ENCODE data around the gene ANKRD27. TPM values are rescaled to one million over a fixed set of nuclear protein-coding genes. Genes with fewer than 3 reads are reported as not detected.
"Not testable (repeated sequence)": the region's sequence is repeated elsewhere in the genome, so short reads cannot be mapped to it uniquely, and the experiment has no call there.

ANKRD27 gene
- polyA plus RNA-seq, 1 of the 3 experiments (the other 2 are of a cell fraction): 16.5 TPM

DNA sequence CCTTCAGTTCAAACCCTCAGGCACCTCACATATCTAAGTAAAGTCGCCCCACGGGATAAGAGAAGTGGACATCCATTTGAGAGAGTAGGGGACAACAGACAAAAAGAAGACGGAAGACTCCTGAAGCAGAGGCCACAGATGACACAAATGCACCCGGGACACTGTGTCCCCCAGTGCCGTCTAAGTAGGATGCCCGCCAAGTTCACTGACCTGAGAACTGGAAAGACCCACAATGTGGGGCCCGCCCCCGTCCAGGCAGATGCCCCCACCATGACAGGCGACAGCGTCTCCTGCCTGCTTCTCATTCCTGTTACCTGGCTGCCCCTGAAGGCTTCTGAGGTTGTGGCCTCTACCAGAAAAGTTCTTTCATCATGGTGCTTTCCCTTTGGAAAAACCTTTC lies 16.9 kb downstream of the ANKRD27 start (continued):
- TF ChIP-seq, protein P1, sequence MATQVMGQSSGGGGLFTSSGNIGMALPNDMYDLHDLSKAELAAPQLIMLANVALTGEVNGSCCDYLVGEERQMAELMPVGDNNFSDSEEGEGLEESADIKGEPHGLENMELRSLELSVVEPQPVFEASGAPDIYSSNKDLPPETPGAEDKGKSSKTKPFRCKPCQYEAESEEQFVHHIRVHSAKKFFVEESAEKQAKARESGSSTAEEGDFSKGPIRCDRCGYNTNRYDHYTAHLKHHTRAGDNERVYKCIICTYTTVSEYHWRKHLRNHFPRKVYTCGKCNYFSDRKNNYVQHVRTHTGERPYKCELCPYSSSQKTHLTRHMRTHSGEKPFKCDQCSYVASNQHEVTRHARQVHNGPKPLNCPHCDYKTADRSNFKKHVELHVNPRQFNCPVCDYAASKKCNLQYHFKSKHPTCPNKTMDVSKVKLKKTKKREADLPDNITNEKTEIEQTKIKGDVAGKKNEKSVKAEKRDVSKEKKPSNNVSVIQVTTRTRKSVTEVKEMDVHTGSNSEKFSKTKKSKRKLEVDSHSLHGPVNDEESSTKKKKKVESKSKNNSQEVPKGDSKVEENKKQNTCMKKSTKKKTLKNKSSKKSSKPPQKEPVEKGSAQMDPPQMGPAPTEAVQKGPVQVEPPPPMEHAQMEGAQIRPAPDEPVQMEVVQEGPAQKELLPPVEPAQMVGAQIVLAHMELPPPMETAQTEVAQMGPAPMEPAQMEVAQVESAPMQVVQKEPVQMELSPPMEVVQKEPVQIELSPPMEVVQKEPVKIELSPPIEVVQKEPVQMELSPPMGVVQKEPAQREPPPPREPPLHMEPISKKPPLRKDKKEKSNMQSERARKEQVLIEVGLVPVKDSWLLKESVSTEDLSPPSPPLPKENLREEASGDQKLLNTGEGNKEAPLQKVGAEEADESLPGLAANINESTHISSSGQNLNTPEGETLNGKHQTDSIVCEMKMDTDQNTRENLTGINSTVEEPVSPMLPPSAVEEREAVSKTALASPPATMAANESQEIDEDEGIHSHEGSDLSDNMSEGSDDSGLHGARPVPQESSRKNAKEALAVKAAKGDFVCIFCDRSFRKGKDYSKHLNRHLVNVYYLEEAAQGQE (IDR thresholded peaks at IDR 0.05; ENCODE audit: low read depth, low read length): no peak
- no peak for TF ChIP-seq JUND (IDR thresholded peaks at IDR 0.05)
- TF ChIP-seq NFIC (IDR thresholded peaks at IDR 0.05; ENCODE audit: borderline replicate concordance): no peak
- TF ChIP-seq, protein P2, sequence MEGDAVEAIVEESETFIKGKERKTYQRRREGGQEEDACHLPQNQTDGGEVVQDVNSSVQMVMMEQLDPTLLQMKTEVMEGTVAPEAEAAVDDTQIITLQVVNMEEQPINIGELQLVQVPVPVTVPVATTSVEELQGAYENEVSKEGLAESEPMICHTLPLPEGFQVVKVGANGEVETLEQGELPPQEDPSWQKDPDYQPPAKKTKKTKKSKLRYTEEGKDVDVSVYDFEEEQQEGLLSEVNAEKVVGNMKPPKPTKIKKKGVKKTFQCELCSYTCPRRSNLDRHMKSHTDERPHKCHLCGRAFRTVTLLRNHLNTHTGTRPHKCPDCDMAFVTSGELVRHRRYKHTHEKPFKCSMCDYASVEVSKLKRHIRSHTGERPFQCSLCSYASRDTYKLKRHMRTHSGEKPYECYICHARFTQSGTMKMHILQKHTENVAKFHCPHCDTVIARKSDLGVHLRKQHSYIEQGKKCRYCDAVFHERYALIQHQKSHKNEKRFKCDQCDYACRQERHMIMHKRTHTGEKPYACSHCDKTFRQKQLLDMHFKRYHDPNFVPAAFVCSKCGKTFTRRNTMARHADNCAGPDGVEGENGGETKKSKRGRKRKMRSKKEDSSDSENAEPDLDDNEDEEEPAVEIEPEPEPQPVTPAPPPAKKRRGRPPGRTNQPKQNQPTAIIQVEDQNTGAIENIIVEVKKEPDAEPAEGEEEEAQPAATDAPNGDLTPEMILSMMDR (IDR thresholded peaks at IDR 0.05): no peak
- TF ChIP-seq RXRA (IDR thresholded peaks at IDR 0.05; ENCODE audit: borderline replicate concordance, low read depth): no peak
- TF ChIP-seq, protein P3, sequence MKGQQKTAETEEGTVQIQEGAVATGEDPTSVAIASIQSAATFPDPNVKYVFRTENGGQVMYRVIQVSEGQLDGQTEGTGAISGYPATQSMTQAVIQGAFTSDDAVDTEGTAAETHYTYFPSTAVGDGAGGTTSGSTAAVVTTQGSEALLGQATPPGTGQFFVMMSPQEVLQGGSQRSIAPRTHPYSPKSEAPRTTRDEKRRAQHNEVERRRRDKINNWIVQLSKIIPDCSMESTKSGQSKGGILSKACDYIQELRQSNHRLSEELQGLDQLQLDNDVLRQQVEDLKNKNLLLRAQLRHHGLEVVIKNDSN (IDR thresholded peaks at IDR 0.05; ENCODE audit: borderline replicate concordance, low read depth): no peak

DNA sequence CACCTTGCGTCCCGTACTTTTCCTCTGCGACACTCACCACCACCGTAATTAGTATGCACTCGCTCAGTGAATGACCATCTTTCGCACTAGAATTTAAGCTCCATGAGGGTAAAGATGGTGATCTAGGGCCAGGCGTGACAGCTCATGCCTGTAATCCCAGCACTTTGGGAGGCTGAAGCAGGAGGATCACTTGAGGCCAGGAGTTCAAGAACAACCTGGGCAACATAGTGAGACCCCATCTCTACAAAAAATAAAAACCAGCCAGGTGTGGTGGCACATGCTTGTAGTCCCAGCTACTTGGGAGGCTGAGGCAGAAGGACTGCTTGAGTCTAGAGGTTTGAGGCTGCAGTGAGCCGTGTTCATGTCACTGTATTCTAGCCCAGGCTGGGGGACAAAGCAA lies 18.6 kb downstream of the ANKRD27 start:
- H3K36me3 ChIP-seq (replicated peaks in 1 of 2; ENCODE audit: control insufficient read depth in 1 of 2, insufficient read depth in 2 of 2, low read length in 1 of 2); POLR2A ChIA-PET; H3K4me2 ChIP-seq; DNase-seq; H3K9me3 ChIP-seq; CTCF ChIA-PET; H3K9ac ChIP-seq; H3F3A ChIP-seq (replicated peaks; ENCODE audit: insufficient read depth); H3K9me2 ChIP-seq; H3K27me3 ChIP-seq (ENCODE audit: insufficient read depth); H4K20me1 ChIP-seq (ENCODE audit: insufficient read depth); H3K4me3 ChIP-seq (ENCODE audit: low read depth in 2 of 2, low read length in 1 of 2); H3K4me1 ChIP-seq (ENCODE audit: control insufficient read depth in 1 of 2, insufficient read depth in 2 of 2, low read depth in 1 of 2, low read length in 1 of 2); H2AFZ ChIP-seq (ENCODE audit: low read depth); H3K27ac ChIP-seq (ENCODE audit: low read depth in 2 of 2, low read length in 1 of 2): not testable (repeated sequence)
- H3K79me2 ChIP-seq (ENCODE audit: insufficient read depth): peaks cover 45% of the 10 kb centered on the region
- 97% methylated on average over 8 of the region's 8 CpGs for WGBS (ENCODE audit: low lambda C conversion rate)

DNA sequence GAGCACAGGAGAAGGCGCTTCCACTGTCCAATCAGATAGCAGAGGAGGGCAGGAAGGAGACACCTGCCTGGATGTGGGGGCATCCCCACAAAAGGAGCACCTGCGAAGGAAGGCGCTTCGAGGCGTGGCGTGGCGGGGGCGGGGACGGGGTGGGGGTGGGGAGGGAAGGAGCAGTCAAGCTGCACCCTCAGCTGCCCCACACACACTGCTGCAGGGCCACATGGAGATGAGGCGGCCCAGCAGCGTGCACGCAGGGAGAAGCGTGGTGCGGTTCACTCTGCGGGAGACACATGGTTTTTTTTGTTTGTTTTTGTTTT lies 21.4 kb downstream of the ANKRD27 start:
- H3K36me3 ChIP-seq (replicated peaks in 1 of 2; ENCODE audit: control insufficient read depth in 1 of 2, insufficient read depth in 2 of 2, low read length in 1 of 2): peaks cover 5 to 9% of the 10 kb centered on the region in 2 experiments
- no peak overlapping the region for H2AFZ ChIP-seq (ENCODE audit: low read depth)
- no peak overlapping the region for H3K4me2 ChIP-seq
- H3K4me3 ChIP-seq (ENCODE audit: low read depth in 2 of 2, low read length in 1 of 2): no peak overlapping the region
- no peak for DNase-seq
- H3K9ac ChIP-seq: no peak overlapping the region
- no peaks in the 10 kb centered on the region for H3K9me3 ChIP-seq
- H3K9me2 ChIP-seq: no peaks in the 10 kb centered on the region
- peaks cover 0 to 4% of the 10 kb centered on the region in 2 experiments; a peak in 1 of 4 replicates for H3K4me1 ChIP-seq (ENCODE audit: control insufficient read depth in 1 of 2, insufficient read depth in 2 of 2, low read depth in 1 of 2, low read length in 1 of 2)
- no peak overlapping the region for H3K27ac ChIP-seq (ENCODE audit: low read depth in 2 of 2, low read length in 1 of 2)
- ChIA-PET POLR2A (no interaction called here), CTCF (interaction anchor here (2.3 kb wide), 1 partner anchor 54 kb away, joined by 5 read pairs; no protein-coding TSS in a partner anchor)
- H4K20me1 ChIP-seq (ENCODE audit: insufficient read depth): no peaks in the 10 kb centered on the region
- H3K27me3 ChIP-seq (ENCODE audit: insufficient read depth): no peaks in the 10 kb centered on the region
- H3F3A ChIP-seq (replicated peaks; ENCODE audit: insufficient read depth): no peaks in the 10 kb centered on the region
- 92% methylated on average over 12 of the region's 15 CpGs for WGBS (ENCODE audit: low lambda C conversion rate)
- peaks cover 21% of the 10 kb centered on the region; the same call in 1 of the 2 replicates for H3K79me2 ChIP-seq (ENCODE audit: insufficient read depth)
- no peak for TF ChIP-seq TAF1 (IDR thresholded peaks at IDR 0.05; ENCODE audit: borderline replicate concordance, low read depth, low read length)
- no peak for TF ChIP-seq FOXM1 (IDR thresholded peaks at IDR 0.05; ENCODE audit: low read depth)
- TF ChIP-seq, protein P3 (IDR thresholded peaks at IDR 0.05; ENCODE audit: borderline replicate concordance, low read depth): no peak
- TF ChIP-seq GATA2 (CRISPR knock-in tag; IDR thresholded peaks at IDR 0.05): no peak
- TF ChIP-seq JUND (IDR thresholded peaks at IDR 0.05): no peak
- no peak for TF ChIP-seq NFIC (IDR thresholded peaks at IDR 0.05; ENCODE audit: borderline replicate concordance)
- no peak for TF ChIP-seq EZH2phosphoT487 (IDR thresholded peaks at IDR 0.05; ENCODE audit: borderline replicate concordance, low read depth)
- no peak for TF ChIP-seq ELF1 (IDR thresholded peaks at IDR 0.05)
- TF ChIP-seq, protein P4, sequence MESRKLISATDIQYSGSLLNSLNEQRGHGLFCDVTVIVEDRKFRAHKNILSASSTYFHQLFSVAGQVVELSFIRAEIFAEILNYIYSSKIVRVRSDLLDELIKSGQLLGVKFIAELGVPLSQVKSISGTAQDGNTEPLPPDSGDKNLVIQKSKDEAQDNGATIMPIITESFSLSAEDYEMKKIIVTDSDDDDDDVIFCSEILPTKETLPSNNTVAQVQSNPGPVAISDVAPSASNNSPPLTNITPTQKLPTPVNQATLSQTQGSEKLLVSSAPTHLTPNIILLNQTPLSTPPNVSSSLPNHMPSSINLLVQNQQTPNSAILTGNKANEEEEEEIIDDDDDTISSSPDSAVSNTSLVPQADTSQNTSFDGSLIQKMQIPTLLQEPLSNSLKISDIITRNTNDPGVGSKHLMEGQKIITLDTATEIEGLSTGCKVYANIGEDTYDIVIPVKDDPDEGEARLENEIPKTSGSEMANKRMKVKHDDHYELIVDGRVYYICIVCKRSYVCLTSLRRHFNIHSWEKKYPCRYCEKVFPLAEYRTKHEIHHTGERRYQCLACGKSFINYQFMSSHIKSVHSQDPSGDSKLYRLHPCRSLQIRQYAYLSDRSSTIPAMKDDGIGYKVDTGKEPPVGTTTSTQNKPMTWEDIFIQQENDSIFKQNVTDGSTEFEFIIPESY (IDR thresholded peaks at IDR 0.05; ENCODE audit: borderline replicate concordance, low read depth): no peak
- TF ChIP-seq RAD21 (IDR thresholded peaks at IDR 0.05; ENCODE audit: low read length): no peak
- TF ChIP-seq, protein P5, sequence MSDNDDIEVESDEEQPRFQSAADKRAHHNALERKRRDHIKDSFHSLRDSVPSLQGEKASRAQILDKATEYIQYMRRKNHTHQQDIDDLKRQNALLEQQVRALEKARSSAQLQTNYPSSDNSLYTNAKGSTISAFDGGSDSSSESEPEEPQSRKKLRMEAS (IDR thresholded peaks at IDR 0.05; ENCODE audit: low read depth): no peak
- TF ChIP-seq GABPA (IDR thresholded peaks at IDR 0.05; ENCODE audit: low read depth): no peak
- TF ChIP-seq TCF12 (IDR thresholded peaks at IDR 0.05): no peak
- TF ChIP-seq FOXJ3 (CRISPR knock-in tag; IDR thresholded peaks at IDR 0.05): no peak
- no peak for TF ChIP-seq RCOR1 (IDR thresholded peaks at IDR 0.05; ENCODE audit: low read length)

All from SK-N-SH (cell line).